HepG2 (cell line): Measurements from ENCODE around the gene CACNA1G. TPM values are rescaled to one million over a fixed set of nuclear protein-coding genes. Genes with fewer than 3 reads are reported as not detected.
A peak's percentile ranks its signal among the peaks of the same experiment; 100 is the strongest.

Experiments
- ASH2L ChIP-seq: fragments of 300-600, 200-600 bp; sonication (generic); IDR thresholded peaks from 2 replicates; pipeline ENCODE4 v1.7.0; 2017; ENCODE audit warnings: low read depth, mild to moderate bottlenecking, moderate library complexity, mixed read lengths, low read length; ENCODE audit not compliant: insufficient read length
- CHD4 ChIP-seq: fragments of 200-600 bp; sonication (generic); IDR thresholded peaks from 2 replicates; pipeline ENCODE4 v1.7.0; 2017; ENCODE audit warnings: mild to moderate bottlenecking, low read length, borderline replicate concordance
- HDAC6 ChIP-seq: fragments of 200-600 bp; sonication (generic); IDR thresholded peaks from 2 replicates; pipeline ENCODE4 v1.7.0; 2017; ENCODE audit warnings: mild to moderate bottlenecking, antibody characterized with exemption, low read length, low read depth
- HNRNPK ChIP-seq: fragments of 200-400 bp; formaldehyde crosslinking; IDR thresholded peaks from 2 replicates; pipeline ENCODE4 v1.6.1; 2018; ENCODE audit warnings: low read length, low read depth, moderate library complexity, mild to moderate bottlenecking; ENCODE audit not compliant: poor library complexity, severe bottlenecking
- KDM4B ChIP-seq: sonication (generic); formaldehyde crosslinking; IDR thresholded peaks from 2 replicates; pipeline ENCODE4 v1.4.0; 2020; ENCODE audit warnings: missing genetic modification reagents
- PBX2 ChIP-seq: IDR thresholded peaks from 2 replicates; pipeline ENCODE4 v1.6.1; 2016; ENCODE audit warnings: control low read depth
- PLSCR1 ChIP-seq: sonication (generic); formaldehyde crosslinking; IDR thresholded peaks from 2 replicates; pipeline ENCODE4 v1.5.0; 2020; ENCODE audit warnings: missing genetic modification reagents, mild to moderate bottlenecking, borderline replicate concordance
- RBAK ChIP-seq: sonication (generic); formaldehyde crosslinking; IDR thresholded peaks from 2 replicates; pipeline ENCODE4 v1.5.1; 2020; ENCODE audit warnings: mild to moderate bottlenecking, missing genetic modification reagents
- SP2 ChIP-seq: sonication (generic); formaldehyde crosslinking; IDR thresholded peaks from 2 replicates; pipeline ENCODE4 v1.5.1; 2020; ENCODE audit warnings: mild to moderate bottlenecking, missing genetic modification reagents
- STAT5B ChIP-seq: sonication (generic); formaldehyde crosslinking; IDR thresholded peaks from 2 replicates; pipeline ENCODE4 v1.4.0; 2020; ENCODE audit warnings: missing genetic modification reagents
- TIGD3 ChIP-seq: sonication (generic); formaldehyde crosslinking; IDR thresholded peaks from 2 replicates; pipeline ENCODE4 v1.5.1; 2020; ENCODE audit warnings: mild to moderate bottlenecking, missing genetic modification reagents, borderline replicate concordance
- TRIM24 ChIP-seq: sonication (generic); formaldehyde crosslinking; IDR thresholded peaks from 2 replicates; pipeline ENCODE4 v1.8.0; 2022; ENCODE audit warnings: mild to moderate bottlenecking, missing genetic modification reagents
- ZKSCAN1 ChIP-seq: fragments of 150-350 bp; IDR thresholded peaks from 2 replicates; pipeline ENCODE4 v1.6.1; 2014; ENCODE audit warnings: low read length
- ZNF207 ChIP-seq: fragments of 450-650 bp; IDR thresholded peaks from 2 replicates; pipeline ENCODE4 v1.6.1; 2016; ENCODE audit warnings: antibody characterized with exemption, borderline replicate concordance
- ZNF30 ChIP-seq: sonication (generic); formaldehyde crosslinking; IDR thresholded peaks from 2 replicates; pipeline ENCODE4 v1.5.0; 2020; ENCODE audit warnings: mild to moderate bottlenecking, missing genetic modification reagents
- ZNF333 ChIP-seq: sonication (generic); formaldehyde crosslinking; IDR thresholded peaks from 2 replicates; pipeline ENCODE4 v1.4.0; 2020; ENCODE audit warnings: mild to moderate bottlenecking, missing genetic modification reagents, borderline replicate concordance
- ZNF335 ChIP-seq: sonication (generic); formaldehyde crosslinking; IDR thresholded peaks from 2 replicates; pipeline ENCODE4 v1.4.0; 2020; ENCODE audit warnings: missing genetic modification reagents
- ZNF432 ChIP-seq: sonication (generic); formaldehyde crosslinking; IDR thresholded peaks from 2 replicates; pipeline ENCODE4 v1.5.0; 2020; ENCODE audit warnings: missing genetic modification reagents, mild to moderate bottlenecking, borderline replicate concordance
- ZNF441 ChIP-seq: sonication (generic); formaldehyde crosslinking; IDR thresholded peaks from 2 replicates; pipeline ENCODE4 v1.7.0; 2021; ENCODE audit warnings: missing genetic modification reagents, borderline replicate concordance
- ZNF451 ChIP-seq: sonication (generic); formaldehyde crosslinking; IDR thresholded peaks from 2 replicates; pipeline ENCODE4 v1.5.0; 2020; ENCODE audit warnings: mild to moderate bottlenecking, missing genetic modification reagents
- ZNF577 ChIP-seq: sonication (generic); formaldehyde crosslinking; IDR thresholded peaks from 2 replicates; pipeline ENCODE4 v1.4.0; 2020; ENCODE audit warnings: mild to moderate bottlenecking, low read depth, missing genetic modification reagents, borderline replicate concordance
- ZNF839 ChIP-seq: sonication (generic); formaldehyde crosslinking; IDR thresholded peaks from 2 replicates; pipeline ENCODE4 v1.4.0; 2020; ENCODE audit warnings: missing genetic modification reagents, mild to moderate bottlenecking, borderline replicate concordance
- polyA plus RNA-seq, 8 experiments: library from polyadenylated mRNA; depleted of rRNA in 3 of 8; stranded (reverse) in 7 of 8; unstranded in 1 of 8; fragments of >200 nt; fragmentation: Illumina TruSeq in 4 of 8; extraction: Trizol in 4 of 8; gene quantifications; 2 replicates each; pipeline versions ENCODE4 v1.2.1 to v1.2.3, GENCODE V29; 2011 to 2016; ENCODE audit warnings: low read depth in 4 of 8, missing spikeins in 1 of 8, mixed read lengths in 1 of 8; ENCODE audit not compliant: insufficient read depth in 1 of 8
- total RNA-seq, 5 experiments: library from RNA; depleted of rRNA; stranded (reverse); fragments of >200 nt; fragmentation: Illumina TruSeq; extraction: Trizol; gene quantifications; 2 replicates each; pipeline ENCODE4 v1.2.3, GENCODE V29; 2016; ENCODE audit warnings: low read depth in 1 of 5
- TF ChIP-seq, protein P1 (sequence below): sonication (generic); formaldehyde crosslinking; IDR thresholded peaks from 2 replicates; pipeline ENCODE4 v1.4.0; 2020; ENCODE audit warnings: mild to moderate bottlenecking, missing genetic modification reagents
- TF ChIP-seq, protein P2 (sequence below): sonication (generic); formaldehyde crosslinking; IDR thresholded peaks from 2 replicates; pipeline ENCODE4 v1.5.0; 2020; ENCODE audit warnings: missing genetic modification reagents
- TF ChIP-seq, protein P3 (sequence below): sonication (generic); formaldehyde crosslinking; IDR thresholded peaks from 2 replicates; pipeline ENCODE4 v1.4.0; 2020; ENCODE audit warnings: mild to moderate bottlenecking, missing genetic modification reagents

CACNA1G gene
- total and polyA plus RNA-seq, 2 of the 13 experiments (the other 11 are each of a cell fraction or from before 2014, with no cell fraction given) = 0.02 TPM; not detected in 1

- TF ChIP-seq PBX2 (no peak), PLSCR1 (no peak), KDM4B (no peak), ZNF451 (peak; percentile 83; the same call in 1 of the 2 replicates), ZNF432 (CRISPR knock-in tag) (no peak), ZNF577 (CRISPR knock-in tag) (no peak), ASH2L (peak; percentile 54), RBAK (CRISPR knock-in tag) (no peak), STAT5B (0 out of 2 replicates have a peak, but pooled peaks have one; percentile 25), ZNF207 (no peak), SP2 (CRISPR knock-in tag) (peak; percentile 60), HNRNPK (no peak), TIGD3 (CRISPR knock-in tag) (peak; percentile 33; the same call in 1 of the 2 replicates), ZNF30 (CRISPR knock-in tag) (no peak), ZNF441 (CRISPR knock-in tag) (no peak; the same call in 1 of the 2 replicates), ZNF333 (peak; percentile 51; the same call in 1 of the 2 replicates), ZNF839 (CRISPR knock-in tag) (no peak), ZNF335 (CRISPR knock-in tag) (no peak; the same call in 1 of the 2 replicates), ZKSCAN1 (no peak), CHD4 (no peak), HDAC6 (no peak), TRIM24 (no peak)
- TF ChIP-seq, protein P1, sequence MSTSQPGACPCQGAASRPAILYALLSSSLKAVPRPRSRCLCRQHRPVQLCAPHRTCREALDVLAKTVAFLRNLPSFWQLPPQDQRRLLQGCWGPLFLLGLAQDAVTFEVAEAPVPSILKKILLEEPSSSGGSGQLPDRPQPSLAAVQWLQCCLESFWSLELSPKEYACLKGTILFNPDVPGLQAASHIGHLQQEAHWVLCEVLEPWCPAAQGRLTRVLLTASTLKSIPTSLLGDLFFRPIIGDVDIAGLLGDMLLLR (CRISPR knock-in tag) = no peak
- TF ChIP-seq, protein P2, sequence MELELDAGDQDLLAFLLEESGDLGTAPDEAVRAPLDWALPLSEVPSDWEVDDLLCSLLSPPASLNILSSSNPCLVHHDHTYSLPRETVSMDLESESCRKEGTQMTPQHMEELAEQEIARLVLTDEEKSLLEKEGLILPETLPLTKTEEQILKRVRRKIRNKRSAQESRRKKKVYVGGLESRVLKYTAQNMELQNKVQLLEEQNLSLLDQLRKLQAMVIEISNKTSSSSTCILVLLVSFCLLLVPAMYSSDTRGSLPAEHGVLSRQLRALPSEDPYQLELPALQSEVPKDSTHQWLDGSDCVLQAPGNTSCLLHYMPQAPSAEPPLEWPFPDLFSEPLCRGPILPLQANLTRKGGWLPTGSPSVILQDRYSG (CRISPR knock-in tag) = no peak
- TF ChIP-seq, protein P3, sequence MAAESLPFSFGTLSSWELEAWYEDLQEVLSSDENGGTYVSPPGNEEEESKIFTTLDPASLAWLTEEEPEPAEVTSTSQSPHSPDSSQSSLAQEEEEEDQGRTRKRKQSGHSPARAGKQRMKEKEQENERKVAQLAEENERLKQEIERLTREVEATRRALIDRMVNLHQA = no peak
Observed at GRCh38 chr17:50627782-50628601, 67.5 kb downstream of the CACNA1G start (continued).
